HEK293T (cell line): Measurements from ENCODE around the gene FANCI.
"Not testable (repeated sequence)": the region's sequence is repeated elsewhere in the genome, so short reads cannot be mapped to it uniquely, and the experiment has no call there.

Experiments used
- ARNT ChIP-seq: fragments of 450-650 bp; IDR thresholded peaks from 2 replicates; pipeline ENCODE4 v1.6.1; 2017; ENCODE audit warnings: mild to moderate bottlenecking
- BHLHE40 ChIP-seq: fragments of 450-650 bp; IDR thresholded peaks from 2 replicates; pipeline ENCODE4 v1.6.1; 2016; ENCODE audit warnings: mild to moderate bottlenecking, moderate library complexity, borderline replicate concordance
- CTBP1 ChIP-seq: fragments of 450-650 bp; IDR thresholded peaks from 2 replicates; pipeline ENCODE4 v1.6.1; 2016; ENCODE audit warnings: borderline replicate concordance
- ELF4 ChIP-seq: fragments of 450-650 bp; IDR thresholded peaks from 2 replicates; pipeline ENCODE4 v1.6.1; 2017; ENCODE audit warnings: antibody characterized with exemption
- FOXA1 ChIP-seq: fragments of 450-650 bp; IDR thresholded peaks from 2 replicates; pipeline ENCODE4 v1.6.1; 2016; ENCODE audit warnings: mild to moderate bottlenecking
- FOXM1 ChIP-seq: fragments of 450-650 bp; IDR thresholded peaks from 2 replicates; pipeline ENCODE4 v1.6.1; 2017; ENCODE audit warnings: mild to moderate bottlenecking, borderline replicate concordance
- HDGF ChIP-seq: fragments of 450-650 bp; IDR thresholded peaks from 2 replicates; pipeline ENCODE4 v1.6.1; 2017; ENCODE audit warnings: antibody characterized with exemption, borderline replicate concordance
- L3MBTL2 ChIP-seq: fragments of 450-650 bp; conservative IDR thresholded peaks from 2 replicates; pipeline ENCODE4 v1.6.1; 2016; ENCODE audit warnings: mild to moderate bottlenecking
- NFRKB ChIP-seq: fragments of 450-650 bp; IDR thresholded peaks from 2 replicates; pipeline ENCODE4 v1.6.1; 2016; ENCODE audit warnings: mild to moderate bottlenecking, moderate library complexity
- SP1 ChIP-seq: fragments of 450-650 bp; IDR thresholded peaks from 2 replicates; pipeline ENCODE4 v1.6.1; 2017
- SUZ12 ChIP-seq: fragments of 450-650 bp; IDR thresholded peaks from 2 replicates; pipeline ENCODE4 v1.6.1; 2016; ENCODE audit warnings: mild to moderate bottlenecking
- TARDBP ChIP-seq: fragments of 450-650 bp; IDR thresholded peaks from 2 replicates; pipeline ENCODE4 v1.6.1; 2016

DNA sequence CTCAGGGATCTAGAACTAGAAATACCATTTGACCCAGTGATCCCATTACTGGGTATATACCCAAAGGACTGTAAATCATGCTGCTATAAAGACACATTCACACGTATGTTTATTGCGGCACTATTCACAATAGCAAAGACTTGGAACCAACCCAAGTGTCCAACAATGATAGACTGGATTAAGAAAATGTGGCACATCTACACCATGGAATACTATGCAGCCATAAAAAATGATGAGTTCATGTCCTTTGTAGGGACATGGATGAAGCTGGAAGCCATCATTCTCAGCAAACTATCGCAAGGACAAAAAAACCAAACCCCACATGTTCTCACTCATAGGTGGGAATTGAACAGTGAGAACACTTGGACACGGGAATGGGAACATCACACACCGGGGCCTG lies 6.4 kb downstream of the FANCI start:
- not testable (repeated sequence) for TF ChIP-seq CTBP1, SUZ12, ARNT, FOXM1, FOXA1, ELF4, SP1, TARDBP, HDGF, NFRKB, L3MBTL2, BHLHE40
